Right hindlimb (tissue), 1 donor: ENCODE measurements around the gene PRR35.

Experiments used
- DNase-seq: peaks from one replicate; pipeline ENCODE4 v3.0.0-alpha.2; 2018

PRR35 gene

DNA sequence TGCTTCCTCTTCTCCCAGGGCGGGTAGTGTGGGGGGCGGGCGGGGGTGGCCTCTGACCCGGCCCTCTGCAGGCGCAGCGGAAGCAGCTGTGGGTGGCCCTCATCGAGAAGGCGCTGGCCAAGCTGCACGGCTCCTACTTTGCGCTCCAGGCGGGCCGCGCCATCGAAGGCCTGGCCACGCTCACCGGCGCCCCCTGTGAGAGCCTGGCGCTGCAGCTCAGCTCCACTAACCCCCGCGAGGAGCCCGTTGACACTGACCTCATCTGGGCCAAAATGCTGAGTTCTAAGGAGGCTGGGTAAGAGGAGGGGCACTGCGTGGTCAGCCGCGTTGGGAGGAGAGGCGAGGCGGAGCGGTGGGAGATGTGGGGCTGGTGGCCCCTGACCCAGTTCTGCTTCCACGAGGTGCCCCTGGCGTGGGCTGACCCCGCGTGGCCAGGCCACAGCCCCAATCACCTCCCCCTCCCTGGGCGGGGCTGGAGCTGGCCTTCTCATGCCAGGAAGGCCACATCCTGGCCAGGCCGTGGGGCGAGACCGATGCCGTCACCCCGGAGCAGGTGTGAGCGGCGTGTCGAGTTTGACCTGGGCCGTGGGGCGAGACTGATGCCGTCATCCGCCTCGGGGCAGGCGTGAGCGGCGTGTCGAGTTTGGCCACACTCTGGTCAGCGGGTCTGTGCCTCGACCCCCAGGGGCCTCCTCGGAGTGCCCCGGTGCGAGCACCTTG lies 10.5 kb upstream of the PRR35 start:
- DNase-seq = no peak

DNA sequence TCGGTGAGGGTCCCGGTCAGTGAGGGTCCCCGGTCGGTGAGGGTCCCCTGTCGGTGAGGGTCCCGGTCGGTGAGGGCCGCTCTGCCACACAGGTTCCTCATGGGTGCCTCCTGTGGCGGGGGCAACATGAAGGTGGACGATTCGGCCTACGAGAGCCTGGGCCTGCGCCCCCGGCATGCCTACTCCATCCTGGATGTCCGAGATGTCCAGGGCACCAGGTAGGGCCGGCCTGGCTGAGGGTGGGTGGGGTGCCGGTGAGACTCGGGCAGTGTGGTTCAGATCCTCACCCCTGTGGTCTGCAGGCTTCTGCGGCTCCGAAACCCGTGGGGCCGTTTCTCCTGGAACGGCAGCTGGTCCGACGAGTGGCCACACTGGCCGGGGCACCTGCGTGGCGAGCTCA lies 9.0 kb upstream of the PRR35 start:
- no peak for DNase-seq

DNA sequence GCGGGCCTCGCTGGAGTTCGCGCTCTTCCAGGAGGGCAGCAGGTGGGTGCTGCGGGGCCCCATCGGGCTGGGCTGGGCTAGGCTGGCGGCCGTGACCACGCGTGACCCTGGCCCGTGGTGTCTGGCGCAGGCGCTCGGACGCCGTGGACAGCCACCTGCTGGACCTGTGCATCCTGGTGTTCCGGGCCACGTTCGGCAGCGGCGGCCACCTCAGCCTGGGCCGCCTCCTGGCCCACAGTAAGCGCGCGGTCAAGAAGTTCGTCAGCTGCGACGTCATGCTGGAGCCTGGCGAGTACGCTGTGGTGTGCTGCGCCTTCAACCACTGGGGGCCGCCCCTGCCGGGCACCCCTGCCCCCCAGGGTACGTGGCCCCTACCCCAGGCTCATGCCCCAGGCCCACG lies 8.0 kb upstream of the PRR35 start:
- no peak for DNase-seq

DNA sequence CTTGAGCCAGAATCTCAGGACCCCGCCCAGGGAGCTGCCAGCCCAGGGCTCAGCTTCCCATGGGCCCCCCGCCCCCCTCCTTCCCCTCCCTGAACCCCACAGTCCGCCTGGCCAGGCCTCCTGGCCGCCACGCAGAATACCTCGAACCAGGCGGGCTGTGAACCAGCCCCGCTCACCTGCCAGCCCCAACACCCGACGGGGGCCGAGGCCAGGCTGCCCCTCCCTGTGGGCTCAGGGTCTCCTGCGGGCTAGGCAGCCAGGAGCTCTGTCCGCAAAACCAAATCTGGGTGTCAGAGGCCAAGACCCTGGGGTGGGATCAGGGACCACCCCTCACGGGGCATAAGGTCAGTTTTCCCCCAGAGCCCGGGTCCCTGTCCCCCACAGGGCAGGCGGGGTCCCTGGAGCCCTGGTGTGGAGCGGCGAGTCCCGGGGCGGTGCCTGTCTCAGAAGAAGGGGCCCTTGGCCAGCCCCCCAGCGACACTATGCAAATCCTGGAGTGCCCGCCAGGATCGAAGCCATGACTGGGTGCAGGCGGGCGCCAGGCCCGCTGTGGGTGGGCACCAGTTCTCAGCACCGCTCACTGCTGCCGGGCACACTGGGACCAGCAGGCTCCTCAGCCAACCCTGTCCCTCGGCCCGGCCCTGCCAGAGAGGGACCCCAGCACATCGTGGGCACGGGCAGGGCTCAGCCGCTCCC lies 6.4 kb upstream of the PRR35 start:
- no peak for DNase-seq

DNA sequence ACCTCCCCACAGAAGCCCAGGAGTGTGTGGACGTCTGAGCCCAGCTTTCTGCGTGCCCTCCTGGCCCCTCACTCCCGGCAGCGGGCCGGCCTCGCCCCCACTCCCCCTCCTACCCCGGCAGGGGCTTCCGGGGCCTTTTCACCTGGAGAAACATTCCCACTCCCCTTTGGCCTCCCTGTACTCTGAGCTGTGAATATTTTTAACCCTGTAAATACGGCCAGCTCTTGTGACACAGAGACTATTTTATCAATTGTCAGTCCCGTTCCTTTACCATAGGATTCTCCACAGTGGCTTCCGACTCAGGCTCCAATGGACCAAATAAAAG lies 5.9 kb upstream of the PRR35 start:
- DNase-seq = no peak

DNA sequence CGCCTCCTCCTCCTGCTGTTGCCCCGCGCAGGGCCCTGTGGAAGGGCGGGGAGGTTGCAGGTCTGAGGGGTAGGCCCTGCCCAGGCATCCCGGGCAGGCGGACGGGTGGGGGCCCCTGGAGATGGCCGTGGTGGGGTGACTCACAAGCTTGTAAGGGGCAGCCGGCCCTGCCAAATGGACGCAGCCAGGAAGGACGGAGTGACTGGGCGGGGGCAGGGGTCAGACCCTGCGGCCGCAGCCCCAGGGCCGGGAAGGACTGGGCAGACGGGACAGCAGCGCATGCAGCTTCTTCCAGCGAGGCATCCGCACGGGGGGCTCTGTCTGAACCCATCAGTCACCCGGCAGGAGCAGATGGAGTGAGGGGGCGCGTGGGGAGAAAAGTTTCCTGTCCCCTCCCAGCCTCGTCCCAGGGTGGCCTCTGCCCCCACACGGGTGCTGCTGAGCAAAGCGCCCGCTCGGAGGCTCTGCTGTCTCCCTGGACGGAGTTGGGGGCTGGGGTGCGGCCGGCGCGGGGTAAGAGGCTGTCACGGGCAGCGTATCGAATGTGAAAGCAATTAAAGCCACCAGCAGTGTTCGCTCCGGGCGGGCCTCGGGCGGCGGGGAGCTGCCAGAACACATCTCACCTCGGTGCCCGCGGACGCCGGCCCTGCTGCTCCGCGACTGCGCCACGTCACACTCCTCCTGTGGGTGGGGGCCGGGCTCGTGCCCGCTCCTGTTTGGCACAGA lies 5.4 kb upstream of the PRR35 start:
- no peak for DNase-seq

DNA sequence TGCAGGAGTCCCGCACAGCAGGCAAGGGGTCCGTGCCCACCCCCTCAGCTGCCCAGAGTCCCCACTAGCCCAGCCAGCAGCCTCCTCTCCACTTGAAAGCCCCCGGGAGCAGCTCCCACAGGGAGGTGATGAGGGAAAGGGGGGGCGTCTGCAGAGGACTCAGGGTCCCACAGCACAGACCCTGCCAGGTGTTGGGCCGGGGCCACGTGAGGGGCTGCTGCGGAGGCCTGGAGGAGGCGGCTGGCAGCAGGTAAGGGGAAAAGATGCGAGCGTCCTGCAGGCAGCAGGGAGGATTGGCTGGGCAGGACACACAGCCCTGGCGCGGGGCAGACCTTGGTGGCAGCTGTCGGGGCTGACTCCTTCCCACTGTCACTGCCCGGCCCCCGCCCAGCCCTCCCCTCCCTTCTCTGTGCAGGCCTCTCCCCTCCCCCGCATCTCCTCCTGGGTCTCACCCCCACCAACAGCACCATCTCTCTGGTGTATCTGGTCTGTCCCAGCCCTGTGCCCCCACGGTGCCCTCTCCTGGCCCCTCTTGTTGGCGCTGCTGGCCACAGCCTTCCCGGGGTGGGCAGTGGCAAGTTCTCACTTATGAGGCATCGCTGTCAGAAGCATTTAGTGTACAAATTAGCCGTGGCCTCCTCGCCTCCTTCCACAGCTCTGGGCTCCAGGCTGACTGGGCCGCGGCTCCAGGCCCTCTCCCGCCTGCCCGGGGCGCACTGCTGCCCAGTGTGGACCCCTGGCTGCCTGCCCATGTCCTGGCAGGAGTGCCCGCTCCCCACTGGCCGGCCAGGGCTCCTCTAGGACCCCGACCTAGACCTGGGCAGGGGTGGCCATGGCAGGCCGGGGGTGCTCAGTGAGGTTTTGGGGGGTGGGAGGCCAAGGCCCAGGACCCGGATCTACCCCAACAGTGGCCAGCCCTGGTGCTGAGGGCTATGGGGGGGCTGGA lies 4.4 kb upstream of the PRR35 start:
- no peak for DNase-seq

DNA sequence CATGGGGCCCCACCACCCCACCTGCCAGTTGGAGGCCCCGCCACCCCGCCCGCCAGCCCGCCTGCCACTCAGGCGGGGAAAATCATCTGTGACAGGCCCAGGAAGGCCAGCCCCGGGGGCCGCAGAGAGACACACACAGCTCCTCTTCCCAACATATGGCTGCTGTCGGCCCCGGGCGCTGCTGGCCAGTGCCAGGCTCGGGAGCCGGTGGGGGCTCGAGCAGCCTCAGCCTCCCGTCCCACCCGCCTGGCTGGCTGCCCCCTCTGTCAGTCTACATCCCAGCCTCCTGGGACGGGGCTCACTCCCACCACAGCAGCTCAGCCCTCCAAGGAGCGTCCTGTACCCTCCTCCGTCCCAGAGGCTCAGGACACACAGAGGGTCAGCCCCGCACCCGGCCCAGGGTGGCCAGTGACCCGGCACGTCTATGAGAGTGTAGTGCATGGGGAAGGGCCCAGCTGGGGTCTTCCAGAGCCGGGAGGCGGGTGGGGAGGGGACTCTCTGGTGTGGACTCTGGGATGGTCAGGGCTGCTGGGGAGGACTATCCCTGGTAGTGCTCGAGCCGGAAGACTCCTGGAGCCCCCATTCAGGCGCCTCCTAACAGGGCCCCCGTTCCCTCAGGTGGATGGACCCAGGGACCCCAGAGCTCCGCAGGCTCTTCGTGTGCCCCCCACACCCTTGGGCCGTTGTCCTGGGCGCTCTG lies 3.6 kb upstream of the PRR35 start:
- DNase-seq = no peak

DNA sequence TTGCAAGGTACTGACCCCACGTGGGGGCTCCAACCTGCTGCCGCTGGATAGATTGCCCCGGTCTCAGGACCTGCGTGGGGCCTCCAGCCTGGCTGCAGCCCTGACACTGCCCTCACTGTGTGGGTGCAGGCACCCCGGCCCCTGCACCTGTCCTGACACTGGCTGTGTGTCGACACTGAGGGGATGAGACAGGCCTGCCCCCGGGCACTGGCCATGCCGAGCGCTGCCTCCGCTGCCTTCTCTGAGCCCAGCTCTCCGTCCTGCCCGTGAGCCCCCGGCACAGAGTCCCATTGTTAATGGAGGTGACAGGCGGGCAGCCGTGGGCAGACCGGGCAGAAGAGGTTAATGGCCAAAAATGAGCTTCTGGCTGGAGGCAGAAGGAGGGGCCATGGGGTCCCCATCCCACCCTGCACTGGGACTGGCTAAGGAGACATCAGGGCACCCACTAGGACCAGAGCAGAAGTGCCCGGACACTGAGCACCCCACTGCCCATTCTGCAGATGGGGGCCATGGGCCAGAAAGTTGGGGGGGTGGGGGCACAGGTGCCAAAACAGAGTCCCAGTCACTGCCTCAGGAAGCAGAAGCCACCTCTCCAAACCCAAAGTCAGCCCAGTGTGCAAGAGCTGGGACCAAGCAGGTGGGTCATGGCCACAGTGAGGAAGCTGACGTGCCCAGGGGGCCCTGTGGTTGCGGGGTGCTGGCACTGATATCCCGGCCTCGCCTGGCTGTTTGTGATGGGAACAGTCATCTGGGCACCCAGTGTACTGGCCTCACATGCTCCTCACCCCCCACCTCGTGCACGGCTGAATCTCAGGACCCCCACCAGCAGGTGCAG lies 2.5 kb upstream of the PRR35 start:
- no peak for DNase-seq

DNA sequence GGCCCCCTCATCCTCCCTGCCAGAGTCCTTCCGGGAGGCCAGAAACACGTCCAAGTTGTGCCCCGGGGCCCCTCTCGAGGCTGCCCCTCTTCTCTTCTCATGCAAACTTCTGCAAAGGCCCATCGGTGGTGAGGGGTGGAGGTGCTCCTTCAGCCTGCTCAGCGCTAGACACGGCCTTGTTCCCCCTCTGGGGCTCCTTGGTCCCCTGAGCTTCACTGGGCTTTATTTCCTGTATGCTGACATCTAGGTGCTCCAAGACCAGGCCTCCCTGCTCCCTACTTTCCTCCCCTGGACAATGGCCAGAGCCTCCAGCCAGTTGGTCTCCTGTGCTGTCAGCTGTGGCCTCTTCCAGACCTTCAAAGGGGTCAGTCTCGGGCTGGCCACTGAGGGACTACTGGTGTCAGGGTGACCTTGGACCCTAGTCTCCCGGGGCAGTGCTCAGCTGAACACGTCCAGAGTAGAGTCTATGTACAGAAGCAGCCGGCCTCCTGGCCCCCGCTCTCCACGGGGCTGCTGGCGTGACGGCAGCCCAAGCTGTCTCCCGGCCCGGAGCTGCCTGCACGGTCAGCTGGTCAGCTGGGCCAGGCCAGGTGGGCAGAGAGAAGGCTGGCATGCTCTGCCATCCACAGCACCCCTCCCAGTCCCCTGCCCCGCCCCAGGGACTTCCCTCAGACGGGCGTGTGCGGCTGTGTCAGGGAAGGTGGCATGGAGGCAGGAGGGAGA lies 1.7 kb upstream of the PRR35 start:
- DNase-seq = no peak

DNA sequence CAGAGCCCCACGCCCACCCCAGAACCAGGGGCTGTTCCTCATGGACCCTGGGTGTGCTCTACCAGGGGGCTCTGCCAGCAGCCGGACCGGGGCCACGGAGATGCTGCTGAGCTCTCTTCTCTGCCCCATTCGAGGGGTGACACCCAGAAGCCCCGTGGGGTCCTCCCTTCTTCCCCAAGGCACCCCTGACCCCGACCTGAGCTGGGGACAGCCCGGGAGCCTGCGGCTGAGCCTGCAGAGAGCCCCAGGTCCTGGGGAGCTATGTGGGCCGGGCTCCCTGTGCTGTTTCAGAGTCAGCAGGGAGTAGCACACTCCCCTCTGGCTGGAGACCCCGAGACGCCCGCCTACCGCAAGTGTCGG lies 1.2 kb upstream of the PRR35 start:
- DNase-seq = no peak

DNA sequence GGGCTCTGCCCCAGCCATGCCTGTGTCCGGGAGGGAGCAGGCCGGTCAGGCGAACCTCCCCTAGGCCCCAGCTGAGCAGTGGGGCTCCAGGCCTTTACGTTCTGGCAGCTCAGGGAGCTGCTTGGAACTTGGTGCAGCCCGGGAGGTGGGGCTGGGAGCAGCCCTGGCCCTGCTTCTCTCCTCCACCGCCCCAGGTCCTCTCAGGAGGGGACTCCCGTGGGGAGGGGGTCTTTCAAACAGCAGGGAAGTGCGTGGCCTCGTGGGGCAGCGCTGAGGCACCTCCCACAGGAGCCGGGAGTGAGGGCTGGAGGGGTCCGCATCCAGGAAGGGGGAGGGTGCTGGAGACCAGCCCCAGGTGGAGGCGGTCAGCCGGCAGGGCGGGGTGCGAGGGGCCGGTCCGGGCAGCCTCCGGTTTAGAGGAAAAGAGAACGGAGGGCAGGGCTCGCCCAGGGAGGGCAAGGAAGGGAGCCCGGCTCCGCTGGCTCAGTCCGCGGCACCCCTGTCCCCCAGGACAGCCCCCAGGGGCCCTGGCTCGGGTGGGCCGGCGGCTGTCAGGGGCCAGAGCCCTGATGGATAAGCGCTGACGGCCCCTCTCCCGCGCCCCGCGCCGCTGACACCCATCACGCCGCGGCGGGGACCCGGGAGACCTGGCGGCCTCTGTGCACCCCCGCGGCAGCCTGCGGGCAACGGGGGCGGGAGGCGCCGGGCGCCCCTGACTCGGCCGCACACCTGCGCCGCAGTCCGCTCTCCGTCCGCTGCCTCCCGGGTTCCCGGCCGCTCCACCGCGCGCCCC lies 587 bp upstream of the PRR35 start:
- no peak for DNase-seq

DNA sequence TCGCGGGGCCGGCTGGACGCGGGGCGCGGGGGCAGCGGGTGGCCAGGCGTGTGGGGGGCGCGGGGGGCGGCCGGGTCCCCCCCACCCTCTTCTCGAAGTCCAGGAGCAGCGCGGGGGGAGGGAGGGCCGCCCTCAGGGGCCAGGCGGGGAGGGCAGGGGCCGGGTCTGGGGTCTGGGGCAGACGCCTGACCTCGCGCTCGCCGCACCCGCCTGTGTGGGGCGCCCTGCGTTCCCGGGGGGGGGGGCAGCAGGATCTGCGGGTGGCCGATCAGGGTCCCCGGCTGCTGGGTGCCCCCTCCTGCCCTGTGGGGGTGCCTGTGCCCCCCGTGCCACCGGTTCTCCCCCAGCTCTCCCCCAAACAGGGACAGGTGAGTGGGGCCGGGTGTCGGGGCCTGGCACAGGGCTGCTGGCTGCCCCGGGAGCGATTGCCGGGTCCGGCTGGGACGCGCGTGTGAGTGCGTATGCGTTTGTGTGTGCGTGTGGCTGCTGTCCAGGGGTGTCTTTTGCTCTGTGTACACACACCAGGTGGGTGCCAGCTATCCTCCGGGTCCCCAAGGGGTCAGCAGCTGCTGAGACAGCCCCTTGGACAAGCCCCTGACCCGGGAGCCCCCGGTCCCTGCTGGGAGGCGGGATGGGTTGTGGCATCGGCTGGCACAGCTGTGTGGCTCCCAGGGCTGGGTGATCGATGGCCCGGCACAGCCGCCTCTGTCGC lies 663 bp downstream of the PRR35 start:
- DNase-seq = no peak

DNA sequence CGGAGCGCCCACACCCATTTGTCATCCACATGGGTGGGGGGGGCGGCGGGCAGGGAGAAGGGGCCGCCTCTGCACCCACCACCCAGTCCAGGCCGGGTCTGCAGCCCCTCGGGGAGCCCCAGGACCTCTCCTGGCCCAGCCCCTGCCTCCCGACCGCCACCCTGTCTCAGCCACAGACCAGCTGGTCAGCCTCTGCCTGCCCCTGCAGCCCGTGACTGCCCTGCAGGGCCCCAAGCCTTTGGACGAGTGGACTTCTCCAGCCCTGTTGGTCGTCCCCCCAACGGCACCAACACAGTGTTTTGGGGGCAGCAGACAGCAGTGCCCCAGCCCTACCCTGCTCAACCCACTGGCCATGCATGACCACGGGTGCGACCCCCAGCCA lies 1.2 kb downstream of the PRR35 start:
- DNase-seq = no peak

DNA sequence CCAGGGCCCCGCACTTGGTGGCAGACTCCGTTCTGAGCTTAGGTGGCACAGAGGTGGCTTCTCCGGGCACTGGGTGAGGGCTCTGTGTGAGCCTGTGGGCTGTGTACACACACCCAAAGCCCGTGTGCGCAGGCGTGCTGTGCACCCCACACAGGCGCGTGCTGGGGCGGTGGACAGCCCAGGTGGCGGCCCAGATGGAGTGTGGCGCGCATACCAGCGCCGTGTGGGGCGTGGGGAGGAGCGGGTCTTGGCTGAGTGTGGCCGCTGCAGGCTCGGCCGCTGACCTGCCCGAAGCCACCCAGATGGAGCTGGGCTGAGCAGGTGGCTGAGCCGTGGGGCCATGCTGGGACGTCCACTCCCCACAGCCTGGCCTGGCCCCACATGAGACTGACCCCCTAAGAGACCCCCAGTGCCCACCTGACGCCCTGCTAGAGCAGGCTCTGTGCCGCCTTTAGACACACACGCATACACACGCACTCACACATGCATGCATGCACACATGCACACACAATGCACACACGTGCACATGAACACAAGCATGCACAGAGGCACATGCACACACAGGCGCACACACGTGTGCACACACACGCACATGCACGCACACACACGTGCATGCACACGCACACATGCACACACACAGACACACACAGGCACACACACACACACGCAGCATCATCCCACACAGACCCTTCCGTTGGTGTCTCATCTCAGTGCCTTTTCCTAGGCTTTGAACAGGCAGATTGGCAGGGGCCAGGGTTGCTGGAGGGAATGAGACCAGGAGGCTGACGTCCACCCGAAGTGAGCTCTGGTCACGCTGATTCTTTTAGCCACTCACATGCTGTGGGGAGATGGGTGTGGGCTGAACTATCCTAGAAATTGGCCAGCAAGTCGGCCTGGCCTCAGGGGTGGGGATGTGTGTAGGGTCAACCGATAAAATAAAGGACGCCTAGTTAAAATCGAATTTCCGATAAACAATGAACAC lies 2.1 kb downstream of the PRR35 start:
- DNase-seq = no peak

DNA sequence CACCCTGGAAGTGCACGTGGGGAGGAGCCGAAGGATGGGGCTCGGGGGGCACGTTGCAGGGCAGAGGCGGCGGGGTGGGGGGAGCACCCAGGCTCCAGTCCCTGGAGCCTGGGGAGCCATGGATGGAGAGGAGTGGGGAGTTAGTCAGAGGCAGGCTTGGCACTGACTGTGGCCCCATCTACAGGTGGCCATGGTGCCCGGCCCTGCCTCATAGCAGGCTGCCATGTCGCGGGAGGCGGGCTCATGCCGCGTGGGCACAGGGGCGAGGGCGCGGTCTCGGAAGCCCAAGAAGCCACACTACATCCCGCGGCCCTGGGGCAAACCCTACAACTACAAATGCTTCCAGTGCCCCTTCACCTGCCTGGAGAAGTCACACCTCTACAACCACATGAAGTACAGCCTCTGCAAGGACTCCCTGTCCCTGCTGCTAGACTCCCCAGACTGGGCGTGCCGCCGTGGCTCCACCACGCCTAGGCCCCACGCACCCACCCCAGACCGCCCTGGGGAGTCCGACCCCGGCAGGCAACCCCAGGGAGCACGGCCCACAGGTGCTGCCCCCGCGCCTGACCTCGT lies 3.0 kb downstream of the PRR35 start:
- no peak for DNase-seq

DNA sequence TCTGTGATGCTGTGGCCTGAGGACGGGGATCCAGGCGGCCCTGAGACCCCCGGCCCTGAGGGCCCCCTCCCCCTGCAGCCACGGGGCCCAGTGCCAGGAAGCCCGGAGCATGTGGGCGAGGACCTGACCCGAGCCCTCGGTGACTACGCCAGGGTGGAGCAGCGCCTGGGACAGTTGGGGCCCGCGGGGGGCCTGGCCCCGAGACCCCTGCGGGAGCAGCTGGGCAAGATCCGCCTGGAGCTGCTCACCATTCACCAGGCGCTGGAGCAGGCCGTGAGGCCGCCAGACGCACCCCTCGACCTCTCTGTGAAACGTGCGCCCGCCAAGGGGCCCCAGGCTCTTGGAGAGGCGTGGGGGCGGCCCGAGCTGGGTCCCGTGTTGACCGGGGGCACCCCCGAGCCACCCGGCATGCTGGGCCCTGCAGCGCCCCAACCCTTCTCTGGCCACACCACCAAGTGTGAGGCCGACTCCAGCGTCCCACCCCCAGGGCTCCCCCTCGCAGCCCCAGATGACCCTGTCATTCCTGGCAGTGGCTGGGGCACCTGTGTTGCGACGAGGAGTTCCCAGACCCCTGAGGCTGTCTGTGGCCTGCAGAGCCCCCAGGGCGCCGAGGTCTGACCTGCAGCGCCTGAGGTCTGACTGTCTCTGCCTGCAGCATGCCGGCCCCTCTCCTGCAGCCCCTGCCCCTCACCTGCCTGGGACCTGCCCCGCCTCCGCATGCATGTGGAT lies 4.7 kb downstream of the PRR35 start:
- DNase-seq = no peak
